ENCODE data around the gene FTO.

Gene FTO

DNA sequence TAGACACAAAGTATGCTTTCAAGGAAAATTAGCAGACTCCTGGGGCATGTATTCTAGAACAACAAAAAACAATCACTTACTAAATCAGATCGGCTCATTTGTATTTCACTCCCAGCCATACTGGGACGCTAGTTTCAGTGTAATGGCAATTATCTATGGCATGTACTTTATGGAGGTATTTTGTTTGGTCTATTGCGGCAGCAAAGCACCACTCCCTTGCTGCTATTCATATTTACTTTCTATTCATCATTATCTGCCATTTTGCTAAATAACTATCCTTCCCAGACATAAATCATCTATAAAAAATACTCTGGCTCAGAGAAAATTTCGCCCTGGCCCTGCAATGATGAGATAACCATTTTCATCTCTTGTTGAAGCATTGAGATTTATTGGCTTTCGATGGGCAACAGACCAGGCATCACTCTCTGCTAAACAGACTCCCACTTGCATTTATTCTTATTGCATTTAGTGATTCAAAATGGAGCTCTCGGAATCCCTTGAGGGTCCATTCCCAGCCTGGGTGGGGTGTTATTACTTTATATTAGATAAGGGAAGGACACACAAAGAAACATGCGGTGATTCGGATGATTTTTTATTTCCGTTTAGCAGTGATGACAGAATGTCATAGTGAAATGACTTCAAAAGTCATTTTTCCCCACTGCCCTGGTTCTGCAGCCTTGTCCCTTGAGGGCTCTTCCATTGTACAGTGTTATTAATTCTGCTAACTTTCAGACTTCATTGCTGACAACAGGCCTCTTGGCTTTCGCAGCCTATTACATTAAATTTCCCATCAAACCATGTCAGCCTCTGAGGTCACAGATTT, 356.9 kb downstream of the FTO start:
- DNase-seq = no peak
- no peak overlapping the region for H3K27ac ChIP-seq
- TF ChIP-seq, protein P1, sequence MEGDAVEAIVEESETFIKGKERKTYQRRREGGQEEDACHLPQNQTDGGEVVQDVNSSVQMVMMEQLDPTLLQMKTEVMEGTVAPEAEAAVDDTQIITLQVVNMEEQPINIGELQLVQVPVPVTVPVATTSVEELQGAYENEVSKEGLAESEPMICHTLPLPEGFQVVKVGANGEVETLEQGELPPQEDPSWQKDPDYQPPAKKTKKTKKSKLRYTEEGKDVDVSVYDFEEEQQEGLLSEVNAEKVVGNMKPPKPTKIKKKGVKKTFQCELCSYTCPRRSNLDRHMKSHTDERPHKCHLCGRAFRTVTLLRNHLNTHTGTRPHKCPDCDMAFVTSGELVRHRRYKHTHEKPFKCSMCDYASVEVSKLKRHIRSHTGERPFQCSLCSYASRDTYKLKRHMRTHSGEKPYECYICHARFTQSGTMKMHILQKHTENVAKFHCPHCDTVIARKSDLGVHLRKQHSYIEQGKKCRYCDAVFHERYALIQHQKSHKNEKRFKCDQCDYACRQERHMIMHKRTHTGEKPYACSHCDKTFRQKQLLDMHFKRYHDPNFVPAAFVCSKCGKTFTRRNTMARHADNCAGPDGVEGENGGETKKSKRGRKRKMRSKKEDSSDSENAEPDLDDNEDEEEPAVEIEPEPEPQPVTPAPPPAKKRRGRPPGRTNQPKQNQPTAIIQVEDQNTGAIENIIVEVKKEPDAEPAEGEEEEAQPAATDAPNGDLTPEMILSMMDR (IDR thresholded peaks at IDR 0.05; ENCODE audit: low read depth, low read length, missing control alignments) = no peak
- no peak overlapping the region for H3K4me3 ChIP-seq (ENCODE audit: low read depth, low read length)
- H3K27me3 ChIP-seq (replicated peaks) = no peaks in the 10 kb centered on the region
- H3K36me3 ChIP-seq (replicated peaks) = no peaks in the 10 kb centered on the region
- in situ Hi-C loops (cut with HindIII; ENCODE audit: low pct_ligation_motif_present, low sequenced_read_pairs) = no loop called here

DNA sequence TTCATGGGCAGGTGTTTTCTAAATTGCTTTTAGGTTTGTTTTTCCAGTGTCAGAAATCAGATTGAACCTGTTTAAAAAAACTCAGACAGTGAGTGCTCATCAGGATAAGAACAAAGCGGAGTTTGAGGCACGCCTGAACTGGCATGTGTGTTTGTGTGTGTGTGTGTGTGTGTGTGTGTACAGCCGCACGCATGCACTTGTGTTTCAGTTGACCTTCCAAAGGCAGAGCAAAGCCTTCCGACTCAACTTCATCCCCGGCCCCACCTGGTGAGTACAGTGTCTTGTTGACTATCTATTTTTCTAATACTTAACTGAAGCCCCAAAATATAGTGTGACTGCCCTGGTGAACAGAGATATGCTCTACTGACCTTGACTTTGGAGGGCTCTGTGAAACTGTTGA, 357.5 kb downstream of the FTO start:
- TF ChIP-seq, protein P1 (IDR thresholded peaks at IDR 0.05; ENCODE audit: low read depth, low read length, missing control alignments) = no peak
- DNase-seq = no peak
- no peaks in the 10 kb centered on the region for H3K36me3 ChIP-seq (replicated peaks)
- no peak overlapping the region for H3K27ac ChIP-seq
- no peak overlapping the region for H3K4me3 ChIP-seq (ENCODE audit: low read depth, low read length)
- no peaks in the 10 kb centered on the region for H3K27me3 ChIP-seq (replicated peaks)
- in situ Hi-C loops (cut with HindIII; ENCODE audit: low pct_ligation_motif_present, low sequenced_read_pairs) = no loop called here

DNA sequence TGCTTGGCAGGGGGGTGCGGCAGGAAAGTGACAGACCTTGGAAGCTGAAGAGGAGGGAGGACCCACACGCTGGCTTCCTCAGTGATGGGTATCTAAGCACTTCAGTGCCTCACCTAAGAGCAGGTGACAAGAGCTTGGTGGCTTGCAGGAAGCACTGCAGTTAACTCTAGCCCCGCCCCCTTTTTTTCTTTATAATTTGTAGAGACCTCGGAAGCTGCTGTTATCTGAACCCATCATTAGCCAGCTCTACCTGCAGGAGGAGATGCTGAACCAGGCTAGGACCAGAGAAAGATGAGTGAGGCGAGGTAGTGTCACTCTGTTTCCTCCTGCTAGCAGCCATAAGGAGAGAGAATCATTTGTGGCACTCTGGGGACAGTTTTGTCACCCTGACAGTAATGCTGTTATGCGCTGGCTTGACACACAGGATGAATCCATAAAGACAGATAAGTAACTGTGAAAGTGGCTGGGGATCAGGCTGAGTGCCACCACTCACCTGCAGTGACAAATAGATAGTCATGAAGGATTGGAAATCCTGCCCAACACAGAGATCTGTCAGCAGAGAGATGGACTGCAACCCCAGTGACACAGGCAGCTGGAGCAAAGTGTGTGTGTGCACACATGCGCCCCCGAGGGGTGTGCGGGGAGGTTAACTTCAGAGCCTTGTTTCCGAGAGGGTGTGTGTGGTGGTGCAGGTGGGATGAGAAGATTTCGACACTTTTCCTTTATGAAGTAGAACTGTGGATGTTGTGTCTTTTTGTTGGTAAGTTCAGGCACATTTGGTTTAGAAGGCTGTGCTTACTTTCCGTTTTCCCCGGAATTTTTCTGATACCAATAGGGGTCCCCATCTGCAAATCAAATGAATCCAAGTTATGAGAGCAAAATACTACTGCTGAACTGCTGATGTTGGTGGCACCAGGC, 358.7 kb downstream of the FTO start:
- Histone ChIP-seq H3K27ac (no peak overlapping the region), H3K4me3 (ENCODE audit: low read depth, low read length) (no peak overlapping the region), H3K36me3 (replicated peaks) (no peaks in the 10 kb centered on the region), H3K27me3 (replicated peaks) (no peaks in the 10 kb centered on the region)
- no peak for DNase-seq
- in situ Hi-C loops (cut with HindIII; ENCODE audit: low pct_ligation_motif_present, low sequenced_read_pairs) = no loop called here
- TF ChIP-seq, protein P1 (IDR thresholded peaks at IDR 0.05; ENCODE audit: low read depth, low read length, missing control alignments) = no peak

DNA sequence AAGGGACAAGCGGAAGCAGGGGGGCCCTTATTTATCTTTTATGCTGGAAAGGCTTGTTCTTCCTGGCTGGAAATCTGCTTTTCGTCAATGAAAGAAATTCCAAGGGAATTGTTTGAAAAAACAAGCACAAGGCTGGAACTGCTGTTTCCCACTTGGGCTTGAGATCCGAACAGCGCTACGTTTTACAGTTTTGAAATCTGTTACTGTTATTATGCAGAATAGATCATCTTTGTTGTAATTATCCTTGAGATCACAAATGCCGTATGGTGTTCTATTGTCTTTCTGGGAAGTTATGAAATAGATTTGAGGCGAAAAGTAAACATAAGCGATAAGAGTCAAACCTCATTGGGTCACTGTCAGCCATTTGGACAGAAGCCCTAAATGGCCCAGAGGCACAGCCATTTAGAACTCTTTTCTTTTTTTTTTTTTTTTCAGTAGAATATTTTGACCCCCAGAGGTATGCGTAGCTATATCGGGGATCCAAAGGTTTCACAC, 359.4 kb downstream of the FTO start:
- no peaks in the 10 kb centered on the region for H3K27me3 ChIP-seq (replicated peaks)
- in situ Hi-C loops (cut with HindIII; ENCODE audit: low pct_ligation_motif_present, low sequenced_read_pairs) = no loop called here
- DNase-seq = no peak
- TF ChIP-seq, protein P1 (IDR thresholded peaks at IDR 0.05; ENCODE audit: low read depth, low read length, missing control alignments) = no peak
- no peaks in the 10 kb centered on the region for H3K36me3 ChIP-seq (replicated peaks)
- H3K4me3 ChIP-seq (ENCODE audit: low read depth, low read length) = no peak overlapping the region
- no peak overlapping the region for H3K27ac ChIP-seq

DNA sequence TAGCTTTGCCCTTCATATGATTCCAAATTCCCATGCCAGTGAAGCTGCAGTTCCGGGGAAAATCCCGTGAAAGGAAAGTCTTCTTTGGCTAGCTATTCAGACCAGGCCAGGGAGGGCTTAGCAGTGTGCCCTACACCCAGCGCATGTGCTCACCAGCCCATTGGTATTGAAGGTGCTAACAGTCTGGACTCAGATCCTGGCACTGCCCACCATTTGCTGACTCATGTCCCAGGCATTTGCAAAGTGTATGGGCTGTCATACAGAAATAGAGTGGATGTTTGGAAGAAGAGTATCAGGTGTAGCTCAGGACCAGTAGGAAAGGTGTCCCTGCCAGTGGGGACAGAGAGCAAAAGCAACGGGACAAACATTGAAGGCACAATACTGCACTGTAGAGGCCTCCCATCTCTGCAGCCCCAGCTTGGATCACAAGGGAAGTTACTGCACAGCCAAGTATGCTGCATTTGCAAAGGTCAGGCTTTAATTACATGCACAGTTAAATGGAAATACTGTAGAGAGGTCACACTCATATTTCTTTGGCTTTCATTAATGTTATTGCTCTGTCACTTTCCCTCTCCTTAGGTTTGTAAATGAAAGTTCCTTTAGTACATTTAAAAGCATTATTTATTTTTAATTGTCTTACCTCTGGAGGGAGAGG, 362.6 kb downstream of the FTO start:
- DNase-seq = no peak
- TF ChIP-seq, protein P1 (IDR thresholded peaks at IDR 0.05; ENCODE audit: low read depth, low read length, missing control alignments) = no peak
- no peaks in the 10 kb centered on the region for H3K27me3 ChIP-seq (replicated peaks)
- no peak overlapping the region for H3K27ac ChIP-seq
- no peaks in the 10 kb centered on the region for H3K36me3 ChIP-seq (replicated peaks)
- no peak overlapping the region for H3K4me3 ChIP-seq (ENCODE audit: low read depth, low read length)
- in situ Hi-C loops (cut with HindIII; ENCODE audit: low pct_ligation_motif_present, low sequenced_read_pairs) = no loop called here

All from brain microvascular endothelial cell (primary cell).